Measurements from ENCODE around the gene EDN3.

The EDN3 gene

DNA sequence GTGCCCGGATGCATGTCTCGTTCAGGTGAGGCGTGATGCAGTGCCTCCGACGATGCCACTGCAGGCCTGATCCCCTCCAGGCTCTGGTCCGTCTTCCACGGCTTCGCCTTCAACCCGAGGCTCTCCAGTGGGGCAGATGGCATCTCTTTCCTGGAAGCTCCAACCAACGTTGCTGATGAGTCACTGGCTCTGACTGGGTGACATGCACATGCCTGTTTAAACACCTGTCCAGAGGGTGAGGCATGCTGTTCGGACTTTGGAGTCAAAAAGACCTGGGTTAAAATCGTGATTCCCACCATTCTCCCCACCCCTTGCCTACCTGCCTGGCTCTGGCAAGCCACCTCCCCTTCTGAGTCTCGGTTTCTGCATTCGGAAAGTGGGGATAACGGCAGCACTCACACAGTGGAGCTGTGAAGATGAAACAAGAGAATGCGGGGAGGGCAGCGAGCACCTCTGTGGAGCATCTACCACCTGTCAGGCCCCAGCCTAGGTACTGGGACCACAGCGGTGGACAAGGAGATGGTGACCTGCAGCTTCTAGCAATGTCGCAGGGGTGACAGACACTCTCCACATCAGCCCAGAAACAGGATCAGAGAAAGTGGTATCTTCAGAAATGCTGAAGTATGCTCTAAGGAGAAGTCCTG lies 8.5 kb upstream of the EDN3 start:
- H3K27ac ChIP-seq: no peak overlapping the region
- TF ChIP-seq, protein P1, sequence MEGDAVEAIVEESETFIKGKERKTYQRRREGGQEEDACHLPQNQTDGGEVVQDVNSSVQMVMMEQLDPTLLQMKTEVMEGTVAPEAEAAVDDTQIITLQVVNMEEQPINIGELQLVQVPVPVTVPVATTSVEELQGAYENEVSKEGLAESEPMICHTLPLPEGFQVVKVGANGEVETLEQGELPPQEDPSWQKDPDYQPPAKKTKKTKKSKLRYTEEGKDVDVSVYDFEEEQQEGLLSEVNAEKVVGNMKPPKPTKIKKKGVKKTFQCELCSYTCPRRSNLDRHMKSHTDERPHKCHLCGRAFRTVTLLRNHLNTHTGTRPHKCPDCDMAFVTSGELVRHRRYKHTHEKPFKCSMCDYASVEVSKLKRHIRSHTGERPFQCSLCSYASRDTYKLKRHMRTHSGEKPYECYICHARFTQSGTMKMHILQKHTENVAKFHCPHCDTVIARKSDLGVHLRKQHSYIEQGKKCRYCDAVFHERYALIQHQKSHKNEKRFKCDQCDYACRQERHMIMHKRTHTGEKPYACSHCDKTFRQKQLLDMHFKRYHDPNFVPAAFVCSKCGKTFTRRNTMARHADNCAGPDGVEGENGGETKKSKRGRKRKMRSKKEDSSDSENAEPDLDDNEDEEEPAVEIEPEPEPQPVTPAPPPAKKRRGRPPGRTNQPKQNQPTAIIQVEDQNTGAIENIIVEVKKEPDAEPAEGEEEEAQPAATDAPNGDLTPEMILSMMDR (conservative IDR thresholded peaks at IDR 0.05): no peak

DNA sequence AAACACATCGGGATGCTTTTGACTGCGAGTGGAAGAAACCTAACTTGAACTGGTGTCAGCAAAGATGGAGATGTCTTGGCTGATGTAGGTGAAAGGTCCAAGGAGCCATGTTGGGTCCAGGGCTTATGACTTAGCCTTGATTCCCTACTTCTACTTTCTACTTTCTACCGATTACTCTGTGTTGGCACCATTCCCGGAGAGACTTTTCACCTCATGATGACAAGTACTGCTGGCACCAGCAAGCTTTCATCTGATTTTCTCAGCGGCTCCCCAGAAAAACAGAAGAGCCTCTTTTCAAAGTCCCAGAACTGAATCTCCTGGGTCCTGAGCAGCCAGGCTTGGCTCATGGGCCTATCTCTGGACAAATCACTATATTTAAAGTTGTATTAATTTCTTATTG lies 4.9 kb upstream of the EDN3 start:
- TF ChIP-seq, protein P1 (conservative IDR thresholded peaks at IDR 0.05): no peak
- H3K27ac ChIP-seq: no peak overlapping the region

DNA sequence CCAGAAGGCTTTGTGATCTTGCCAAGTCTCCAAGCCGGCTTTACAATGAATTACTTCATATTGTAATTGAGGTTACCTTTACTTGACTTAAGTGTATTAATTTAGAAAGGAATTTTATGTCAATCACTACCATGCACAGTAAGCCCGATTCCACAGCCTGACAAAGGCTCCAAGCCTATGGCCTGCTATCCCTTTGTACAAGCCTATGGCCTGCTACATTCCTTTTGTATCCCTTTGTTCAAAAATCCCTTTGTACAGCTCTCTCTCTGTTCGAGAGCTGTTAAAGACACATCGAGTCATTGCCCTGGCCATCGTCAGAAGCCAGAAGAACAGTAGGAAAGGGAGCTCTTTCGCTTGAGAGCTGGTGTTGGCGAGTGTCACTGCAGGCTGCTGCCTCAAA lies 2.7 kb upstream of the EDN3 start:
- no peak overlapping the region for H3K27ac ChIP-seq
- TF ChIP-seq, protein P1 (conservative IDR thresholded peaks at IDR 0.05): no peak

DNA sequence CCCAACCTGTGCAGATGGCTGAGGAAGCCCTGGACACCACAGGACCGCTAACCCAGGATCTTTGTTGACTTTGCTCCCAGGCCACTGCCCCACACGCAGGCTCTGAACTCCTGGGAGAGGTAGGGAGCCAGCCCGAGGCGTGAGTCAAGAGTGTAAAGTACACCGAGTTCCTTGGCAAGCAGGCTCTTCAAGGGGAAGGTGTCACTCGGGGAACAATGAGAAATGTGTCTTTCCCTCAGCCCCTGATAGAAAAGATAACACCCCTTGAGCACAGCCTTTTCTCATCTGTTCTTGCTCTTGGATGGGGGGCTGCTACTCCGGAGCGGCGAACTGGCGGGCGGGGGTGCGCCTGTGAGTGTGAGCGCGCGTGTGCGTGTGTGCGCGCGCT lies 472 bp upstream of the EDN3 start:
- H3K27ac ChIP-seq: no peak overlapping the region
- TF ChIP-seq, protein P1 (conservative IDR thresholded peaks at IDR 0.05): no peak

DNA sequence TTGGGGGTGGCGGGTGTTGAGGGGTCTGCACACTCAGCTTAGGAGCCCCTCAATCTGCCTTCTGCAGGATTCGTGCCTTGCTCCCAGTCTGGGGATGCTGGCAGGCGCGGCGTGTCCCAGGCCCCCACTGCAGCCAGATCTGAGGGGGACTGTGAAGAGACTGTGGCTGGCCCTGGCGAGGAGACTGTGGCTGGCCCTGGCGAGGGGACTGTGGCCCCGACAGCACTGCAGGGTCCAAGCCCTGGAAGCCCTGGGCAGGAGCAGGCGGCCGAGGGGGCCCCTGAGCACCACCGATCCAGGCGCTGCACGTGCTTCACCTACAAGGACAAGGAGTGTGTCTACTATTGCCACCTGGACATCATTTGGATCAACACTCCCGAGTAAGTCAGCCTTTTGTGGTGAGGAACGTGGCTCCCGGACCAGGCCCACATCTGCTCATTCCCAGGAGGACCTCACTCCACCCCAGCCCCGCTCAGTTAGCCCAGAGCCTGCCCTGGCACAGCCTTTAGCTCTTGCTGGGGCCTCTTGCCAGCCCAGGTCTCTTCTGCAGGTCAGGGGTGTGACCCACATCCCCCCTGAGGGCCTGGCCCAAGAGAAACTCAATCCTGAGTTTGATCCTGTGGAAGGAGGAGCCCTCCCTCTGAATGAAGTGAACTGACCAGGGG lies 1.1 kb downstream of the EDN3 start:
- TF ChIP-seq, protein P1 (conservative IDR thresholded peaks at IDR 0.05): no peak
- H3K27ac ChIP-seq: no peak overlapping the region

DNA sequence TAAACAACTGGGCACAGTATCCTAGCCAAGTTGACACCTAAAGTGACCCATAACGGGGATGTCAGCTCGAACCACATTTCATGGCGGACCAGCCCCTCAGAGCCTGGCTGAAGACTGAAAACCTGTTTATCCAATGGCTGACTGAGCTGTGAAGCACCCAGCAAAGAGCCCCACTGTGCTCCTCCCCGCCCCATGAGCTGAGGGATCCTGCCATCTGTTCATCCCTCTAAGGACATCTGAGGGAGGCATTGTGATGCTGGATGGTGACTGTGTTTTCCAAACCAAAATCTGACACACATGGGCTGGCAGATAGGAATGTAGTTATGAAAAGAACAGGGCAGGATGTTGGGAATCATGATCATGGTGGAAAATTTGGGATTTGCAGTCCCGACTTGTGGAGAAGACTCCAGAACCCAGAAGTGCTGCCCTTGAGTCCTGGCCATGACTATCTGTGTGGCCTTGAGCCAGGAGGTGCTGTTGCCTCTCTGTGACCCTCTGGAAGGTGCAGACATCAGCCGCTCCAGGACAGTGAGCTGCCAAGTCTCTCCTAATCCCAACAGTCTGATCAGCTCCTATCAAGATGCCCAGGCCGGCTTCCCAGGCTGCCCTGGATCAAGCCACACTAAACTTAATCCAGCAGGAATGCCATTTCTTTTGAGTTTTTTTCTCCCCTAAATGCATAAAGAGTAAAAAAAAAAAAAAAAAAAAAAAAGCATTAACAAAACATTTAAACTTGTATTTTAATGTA lies 5.7 kb downstream of the EDN3 start:
- TF ChIP-seq, protein P1 (conservative IDR thresholded peaks at IDR 0.05): no peak
- H3K27ac ChIP-seq: no peak overlapping the region

DNA sequence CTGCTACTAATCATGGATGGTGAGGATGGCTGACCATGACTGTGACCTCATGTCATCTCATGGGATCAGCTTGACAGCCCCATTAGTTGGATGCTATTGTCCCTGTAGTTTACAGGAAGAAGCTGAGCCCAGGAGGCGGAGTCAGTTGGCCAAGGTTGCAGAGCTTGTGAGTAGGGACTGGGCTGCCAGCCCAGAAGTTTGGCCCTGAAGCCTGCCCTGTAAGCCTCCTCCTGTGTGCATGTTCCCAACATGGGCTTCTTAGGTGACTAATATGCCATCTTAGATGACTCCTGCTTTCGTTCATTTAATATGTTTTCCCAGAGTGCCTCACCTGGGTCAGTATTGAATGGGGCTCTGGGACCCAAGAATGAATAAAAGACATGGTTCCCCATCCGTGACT lies 6.9 kb downstream of the EDN3 start:
- no peak overlapping the region for H3K27ac ChIP-seq

More for the DNA sequence above, 6.9 kb downstream of the EDN3 start:
- TF ChIP-seq, protein P1 (conservative IDR thresholded peaks at IDR 0.05): no peak
